Ovary (tissue), 3 donors: ENCODE data around the gene ENAH.

Experiments
- POLR2A ChIP-seq: fragments of 450-650 bp; IDR thresholded peaks from one replicate; pipeline ENCODE4 v1.6.1; 2017; ENCODE audit warnings: antibody characterized with exemption, mild to moderate bottlenecking, moderate library complexity
- TF ChIP-seq, protein P1 (sequence below), 3 donors: fragments of 450-650 bp in 2 of 3; fragments of 200-600 bp in 1 of 3; IDR thresholded peaks; one replicate each; pipeline versions ENCODE4 v1.5.1 to v1.8.0; 2016 to 2022; ENCODE audit warnings: antibody characterized with exemption in 3 of 3, mild to moderate bottlenecking in 1 of 3
- donor health status: DM: no; HTN: no; CAD: no.

DNA sequence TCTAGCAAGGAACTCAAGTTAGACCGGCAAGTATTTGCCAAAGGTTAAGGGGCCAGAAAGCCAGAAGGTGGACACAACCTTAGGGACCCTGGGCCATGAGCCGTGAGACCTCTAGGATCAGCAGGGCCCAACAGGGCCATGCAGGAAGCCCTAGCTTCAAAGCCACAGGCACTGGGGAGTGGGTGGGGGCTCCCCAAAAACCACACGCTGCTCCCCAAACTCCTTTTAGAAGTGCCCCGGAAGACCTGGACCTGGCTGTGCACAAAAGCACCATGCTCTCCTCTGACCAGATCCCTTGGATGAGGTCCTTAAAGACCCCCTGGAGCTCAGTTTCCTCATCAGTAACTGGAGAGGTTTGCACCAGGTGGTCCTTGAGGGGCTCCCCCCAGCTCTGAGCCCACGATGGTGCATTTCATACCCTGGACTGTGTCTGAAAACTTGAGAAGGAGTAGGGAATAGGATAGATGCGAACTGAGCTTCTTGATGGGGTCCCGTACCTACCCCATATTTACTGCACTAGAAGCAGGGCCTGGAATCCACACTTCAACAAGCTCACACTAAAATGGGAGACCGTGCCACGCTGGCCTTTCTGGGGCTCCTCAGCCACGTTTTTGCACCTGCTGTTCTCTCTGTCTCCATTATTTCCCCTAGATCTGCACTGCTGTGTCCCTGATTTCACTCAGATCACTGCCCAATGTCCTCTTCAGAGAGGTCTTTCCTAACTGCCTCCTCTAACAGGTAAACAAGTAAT is 184.5 kb downstream of the ENAH start:
- TF ChIP-seq, protein P1, sequence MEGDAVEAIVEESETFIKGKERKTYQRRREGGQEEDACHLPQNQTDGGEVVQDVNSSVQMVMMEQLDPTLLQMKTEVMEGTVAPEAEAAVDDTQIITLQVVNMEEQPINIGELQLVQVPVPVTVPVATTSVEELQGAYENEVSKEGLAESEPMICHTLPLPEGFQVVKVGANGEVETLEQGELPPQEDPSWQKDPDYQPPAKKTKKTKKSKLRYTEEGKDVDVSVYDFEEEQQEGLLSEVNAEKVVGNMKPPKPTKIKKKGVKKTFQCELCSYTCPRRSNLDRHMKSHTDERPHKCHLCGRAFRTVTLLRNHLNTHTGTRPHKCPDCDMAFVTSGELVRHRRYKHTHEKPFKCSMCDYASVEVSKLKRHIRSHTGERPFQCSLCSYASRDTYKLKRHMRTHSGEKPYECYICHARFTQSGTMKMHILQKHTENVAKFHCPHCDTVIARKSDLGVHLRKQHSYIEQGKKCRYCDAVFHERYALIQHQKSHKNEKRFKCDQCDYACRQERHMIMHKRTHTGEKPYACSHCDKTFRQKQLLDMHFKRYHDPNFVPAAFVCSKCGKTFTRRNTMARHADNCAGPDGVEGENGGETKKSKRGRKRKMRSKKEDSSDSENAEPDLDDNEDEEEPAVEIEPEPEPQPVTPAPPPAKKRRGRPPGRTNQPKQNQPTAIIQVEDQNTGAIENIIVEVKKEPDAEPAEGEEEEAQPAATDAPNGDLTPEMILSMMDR (IDR thresholded peaks at IDR 0.05), result no peak
- no peak for TF ChIP-seq POLR2A
